Body of pancreas (tissue), 4 donors: ENCODE results near the gene BICD1. TPM values are rescaled to one million over a fixed set of nuclear protein-coding genes. Genes with fewer than 3 reads are reported as not detected.

Experiments
- ATAC-seq: fragments of 150-250 bp; one replicate; pipeline ENCODE4 v1.9.1; 2016
- DNase-seq, 4 donors: peaks; one replicate each; pipeline ENCODE4 v3.0.0-alpha.2; 2019
- H3K27ac ChIP-seq, 4 donors: fragments of 200-600 bp; sonication (generic); 1 replicate in 3 of 4; 2 replicates in 1 of 4; pipeline versions ENCODE4 v1.5.1 to v1.6.1; 2016 to 2019; ENCODE audit warnings: mild to moderate bottlenecking in 1 of 4, mixed read lengths in 1 of 4, moderate library complexity in 1 of 4
- H3K27me3 ChIP-seq, 2 donors: fragments of 200-600 bp; sonication (generic); one replicate each; pipeline ENCODE4 v1.6.0; 2016; ENCODE audit warnings: mild to moderate bottlenecking in 1 of 2
- H3K36me3 ChIP-seq, 2 donors: fragments of 200-600 bp; sonication (generic); replicated peaks in 1 of 2; 2 replicates each; pipeline ENCODE4 v1.5.1; 2016; ENCODE audit warnings: low read depth in 2 of 2; ENCODE audit not compliant: insufficient read depth in 1 of 2
- H3K4me1 ChIP-seq: fragments of 200-600 bp; sonication (generic); one replicate; pipeline ENCODE4 v1.6.0; 2016
- H3K4me3 ChIP-seq, 2 donors: fragments of 200-600 bp; sonication (generic); 1 replicate in 1 of 2; 2 replicates in 1 of 2; pipeline ENCODE4 v1.5.1; 2016 to 2019
- H3K9me3 ChIP-seq, 3 donors: fragments of 200-600 bp; sonication (generic); 1 replicate in 2 of 3; 2 replicates in 1 of 3; pipeline ENCODE4 v1.5.1; 2016
- CTCF ChIP-seq, 7 experiments: fragments of 450-650 bp in 4 of 7; fragments of 200-600 bp in 3 of 7; sonication (generic) in 3 of 7; IDR thresholded peaks; one replicate each; pipeline ENCODE4 v1.5.1; 2016 to 2019; ENCODE audit warnings: antibody characterized with exemption in 7 of 7
- POLR2A ChIP-seq, 3 donors: fragments of 450-650 bp; IDR thresholded peaks; one replicate each; pipeline ENCODE4 v1.6.1; 2016; ENCODE audit warnings: antibody characterized with exemption in 3 of 3, mild to moderate bottlenecking in 2 of 3
- WGBS, 2 donors: methylation state at CpG; one replicate each; pipeline ENCODE4 v1.1.5; 2017; 5-methylcytosine and 5-hydroxymethylcytosine counted together
- intact Hi-C: fragments of 100-400 bp; cut with DNase I; formaldehyde crosslinking; loops from one replicate; pipeline ENCODE4 v1.15.1; 2023
- total RNA-seq, 2 donors: library from RNA; depleted of rRNA; stranded (reverse); fragments of >200 nt; gene quantifications; one replicate each; pipeline ENCODE4 v1.1.0, GENCODE V29; 2016

Gene BICD1
- total RNA-seq, 2 donors from 2014 or later = 3.0 to 6.2 TPM

- TF ChIP-seq POLR2A (IDR thresholded peaks at IDR 0.05) (no peak), CTCF (IDR thresholded peaks at IDR 0.05) (no peak)
These were observed 59.9 kb downstream of the BICD1 start for GRCh38 chr12:32166510-32166909.

GRCh38 chr12:32170437-32170998 is 63.9 kb downstream of the BICD1 start:
- intact Hi-C loops = no loop called here
- Histone ChIP-seq H3K27ac (no peak overlapping the region), H3K4me1 (no peaks in the 10 kb centered on the region), H3K9me3 (peaks cover 0 to 3% (median 0%) of the 10 kb centered on the region in 3 donors), H3K4me3 (no peak overlapping the region), H3K27me3 (no peaks in the 10 kb centered on the region), H3K36me3 (no peaks in the 10 kb centered on the region)
- TF ChIP-seq CTCF (IDR thresholded peaks at IDR 0.05) = no peak
- no peak for TF ChIP-seq POLR2A (IDR thresholded peaks at IDR 0.05)
- ATAC-seq = no peak
- 76 to 81% methylated on average over 6 of the region's 6 CpGs for WGBS, 2 donors
- DNase-seq = no peak

More at GRCh38 chr12:32166510-32166909, 59.9 kb downstream of the BICD1 start:
- no peak overlapping the region for H3K27ac ChIP-seq
- ATAC-seq = no peak
- no peaks in the 10 kb centered on the region for H3K9me3 ChIP-seq
- DNase-seq = no peak
- no peaks in the 10 kb centered on the region for H3K36me3 ChIP-seq
- no peaks in the 10 kb centered on the region for H3K27me3 ChIP-seq
- H3K4me3 ChIP-seq = no peak overlapping the region
- intact Hi-C loops = no loop called here
- no peaks in the 10 kb centered on the region for H3K4me1 ChIP-seq
- 94 to 99% methylated on average over 4 of the region's 4 CpGs for WGBS, 2 donors

- no peaks in the 10 kb centered on the region for H3K27me3 ChIP-seq
- 82 to 92% methylated on average over 7 of the region's 7 CpGs for WGBS, 2 donors
- H3K9me3 ChIP-seq = peaks cover 0 to 3% (median 0%) of the 10 kb centered on the region in 3 donors
- ATAC-seq = no peak
- no peak overlapping the region for H3K27ac ChIP-seq
- TF ChIP-seq CTCF (IDR thresholded peaks at IDR 0.05) = no peak
- TF ChIP-seq POLR2A (IDR thresholded peaks at IDR 0.05) = no peak
- H3K36me3 ChIP-seq = no peaks in the 10 kb centered on the region
- intact Hi-C loops = no loop called here
- no peaks in the 10 kb centered on the region for H3K4me1 ChIP-seq
- H3K4me3 ChIP-seq = no peak overlapping the region
- DNase-seq = no peak
These were observed 64.6 kb downstream of the BICD1 start for GRCh38 chr12:32171211-32171610.

GRCh38 chr12:32176606-32177005 is 70.0 kb downstream of the BICD1 start:
- TF ChIP-seq POLR2A (IDR thresholded peaks at IDR 0.05) (no peak), CTCF (IDR thresholded peaks at IDR 0.05) (no peak)
- intact Hi-C loops = no loop called here
- Histone ChIP-seq H3K27ac (no peak overlapping the region), H3K9me3 (peaks cover 0 to 3% (median 0%) of the 10 kb centered on the region in 3 donors), H3K4me1 (no peaks in the 10 kb centered on the region), H3K27me3 (no peaks in the 10 kb centered on the region), H3K36me3 (no peaks in the 10 kb centered on the region), H3K4me3 (no peak overlapping the region)
- no peak for ATAC-seq
- WGBS, 2 donors = 87 to 100% methylated on average over 2 of the region's 2 CpGs
- no peak for DNase-seq

GRCh38 chr12:32178341-32179010 is 71.8 kb downstream of the BICD1 start:
- DNase-seq (no peak), ATAC-seq (no peak)
- Histone ChIP-seq H3K27me3 (no peaks in the 10 kb centered on the region), H3K4me3 (no peak overlapping the region), H3K27ac (no peak overlapping the region), H3K9me3 (no peaks in the 10 kb centered on the region), H3K4me1 (no peaks in the 10 kb centered on the region), H3K36me3 (no peaks in the 10 kb centered on the region)
- TF ChIP-seq CTCF (IDR thresholded peaks at IDR 0.05) (no peak), POLR2A (IDR thresholded peaks at IDR 0.05) (no peak)
- WGBS, 2 donors = 85 to 88% methylated on average over 4 to 6 of the region's 6 CpGs
- intact Hi-C loops = no loop called here
